Astrocyte (in vitro differentiated cells and primary cell): ENCODE data around the gene DGKH. TPM values are rescaled to one million over a fixed set of nuclear protein-coding genes. Genes with fewer than 3 reads are reported as not detected.
"Not testable (repeated sequence)": the region's sequence is repeated elsewhere in the genome, so short reads cannot be mapped to it uniquely, and the experiment has no call there.

Experiments
- DNase-seq: peaks from one replicate; pipeline ENCODE4 v3.0.0-alpha.2; 2010; ENCODE audit warnings: low read depth
- FAIRE-seq: peaks from 2 replicates; lab custom pipeline; 2011; peaks lifted over from hg19 to GRCh38; lab: Jason Lieb, UNC
- H2AFZ ChIP-seq: 2 replicates; pipeline ENCODE4 v1.6.0; 2012; ENCODE audit warnings: low read depth, low read length, inconsistent platforms
- H3K27ac ChIP-seq: 2 replicates; pipeline ENCODE4 v1.5.1; 2011; ENCODE audit warnings: low read depth, low read length, inconsistent platforms
- H3K27me3 ChIP-seq: 2 replicates; pipeline ENCODE4 v1.6.0; 2011; ENCODE audit warnings: low read length, inconsistent platforms; ENCODE audit not compliant: insufficient read depth
- H3K36me3 ChIP-seq: 2 replicates; pipeline ENCODE4 v1.5.1; 2011; ENCODE audit warnings: low read length, inconsistent platforms; ENCODE audit not compliant: insufficient read depth
- H3K4me1 ChIP-seq: 2 replicates; pipeline ENCODE4 v1.5.1; 2011; ENCODE audit warnings: low read length, inconsistent platforms; ENCODE audit not compliant: insufficient read depth
- H3K4me2 ChIP-seq: 2 replicates; pipeline ENCODE4 v1.6.0; 2012; ENCODE audit warnings: low read length, inconsistent platforms
- H3K4me3 ChIP-seq: 2 replicates; pipeline ENCODE4 v1.5.1; 2011; ENCODE audit warnings: low read depth, mild to moderate bottlenecking, low read length, inconsistent platforms; ENCODE audit not compliant: insufficient read depth
- H3K79me2 ChIP-seq: 2 replicates; pipeline ENCODE4 v1.6.0; 2012; ENCODE audit warnings: mild to moderate bottlenecking, low read length, inconsistent platforms; ENCODE audit not compliant: insufficient read depth
- H3K9ac ChIP-seq: 2 replicates; pipeline ENCODE4 v1.6.0; 2012; ENCODE audit warnings: mild to moderate bottlenecking, low read length, inconsistent platforms
- H3K9me3 ChIP-seq: 2 replicates; pipeline ENCODE4 v1.5.1; 2012; ENCODE audit warnings: low read depth, mild to moderate bottlenecking, low read length, inconsistent platforms; ENCODE audit not compliant: insufficient read depth
- H4K20me1 ChIP-seq: 2 replicates; pipeline ENCODE4 v1.6.0; 2012; ENCODE audit warnings: low read length, inconsistent platforms; ENCODE audit not compliant: insufficient read depth
- H3K27ac Mint-ChIP-seq: one replicate; pipeline ENCODE4 v1.8.0; 2021; ENCODE audit warnings: mild to moderate bottlenecking, mixed read lengths; ENCODE audit not compliant: unreplicated experiment
- H3K27me3 Mint-ChIP-seq: one replicate; pipeline ENCODE4 v1.8.0; 2021; ENCODE audit warnings: low read depth, mixed read lengths; ENCODE audit not compliant: unreplicated experiment
- H3K36me3 Mint-ChIP-seq: one replicate; pipeline ENCODE4 v1.8.0; 2021; ENCODE audit warnings: low read depth, mixed read lengths; ENCODE audit not compliant: unreplicated experiment
- H3K4me1 Mint-ChIP-seq: one replicate; pipeline ENCODE4 v1.8.0; 2021; ENCODE audit warnings: low read depth, mixed read lengths; ENCODE audit not compliant: unreplicated experiment
- H3K4me3 Mint-ChIP-seq: one replicate; pipeline ENCODE4 v1.8.0; 2021; ENCODE audit warnings: mild to moderate bottlenecking, moderate library complexity, mixed read lengths; ENCODE audit not compliant: unreplicated experiment
- H3K9me3 Mint-ChIP-seq: one replicate; pipeline ENCODE4 v1.8.0; 2021; ENCODE audit warnings: mild to moderate bottlenecking, mixed read lengths; ENCODE audit not compliant: unreplicated experiment
- EZH2 ChIP-seq: IDR thresholded peaks from 2 replicates; pipeline ENCODE4 v1.6.1; 2012; ENCODE audit warnings: mild to moderate bottlenecking, low read length, inconsistent platforms; ENCODE audit not compliant: insufficient read depth
- total RNA-seq: library from RNA; stranded (reverse); gene quantifications from 2 replicates; pipeline ENCODE4 v1.2.1, GENCODE V29; 2021
- TF ChIP-seq, protein P1 (sequence below): IDR thresholded peaks from 2 replicates; pipeline ENCODE4 v1.5.1; 2011; ENCODE audit warnings: low read depth, mild to moderate bottlenecking, inconsistent platforms, low read length, moderate library complexity; ENCODE audit not compliant: insufficient read depth

Gene DGKH
- total RNA-seq, 1 donor from 2014 or later, result 16.4 TPM

DNA sequence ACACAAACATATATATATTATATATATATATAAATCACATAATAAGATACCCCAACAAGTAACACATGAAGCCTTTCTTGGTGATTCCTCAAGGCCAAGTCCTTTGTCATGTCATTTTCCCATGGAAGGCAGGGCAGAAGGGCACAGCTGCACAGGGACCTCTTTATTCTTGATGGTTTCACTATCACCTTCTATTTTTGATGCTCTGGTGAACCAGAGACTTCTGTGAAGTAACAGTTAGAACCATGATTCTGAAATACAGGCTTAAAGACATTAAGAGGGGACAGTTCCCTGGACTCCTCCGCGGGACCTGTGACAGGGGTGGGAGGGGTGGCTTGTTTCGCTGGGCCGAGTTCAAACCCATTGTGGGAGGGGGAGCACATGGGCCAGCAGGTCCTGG, 104.0 kb downstream of the DGKH start:
- no peaks in the 10 kb centered on the region for H3K79me2 ChIP-seq
- no peak overlapping the region for H2AFZ ChIP-seq
- Mint-ChIP-seq H3K36me3 (peaks cover 3% of the 10 kb centered on the region), H3K9me3 (no peaks in the 10 kb centered on the region), H3K27me3 (no peaks in the 10 kb centered on the region), H3K27ac (peak overlapping the region; percentile 50), H3K4me3 (no peak overlapping the region), H3K4me1 (peaks cover 21% of the 10 kb centered on the region)
- H3K27me3 ChIP-seq, result no peaks in the 10 kb centered on the region
- peaks cover 10% of the 10 kb centered on the region for H4K20me1 ChIP-seq
- FAIRE-seq (no peak), DNase-seq (no peak)
- no peak overlapping the region for H3K4me3 ChIP-seq
- H3K4me2 ChIP-seq, result no peak overlapping the region
- H3K9ac ChIP-seq, result no peak overlapping the region
- no peaks in the 10 kb centered on the region for H3K9me3 ChIP-seq
- H3K27ac ChIP-seq, result no peak overlapping the region
- no peaks in the 10 kb centered on the region for H3K4me1 ChIP-seq
- peaks cover 4% of the 10 kb centered on the region for H3K36me3 ChIP-seq
- TF ChIP-seq EZH2, result no peak
- TF ChIP-seq, protein P1, sequence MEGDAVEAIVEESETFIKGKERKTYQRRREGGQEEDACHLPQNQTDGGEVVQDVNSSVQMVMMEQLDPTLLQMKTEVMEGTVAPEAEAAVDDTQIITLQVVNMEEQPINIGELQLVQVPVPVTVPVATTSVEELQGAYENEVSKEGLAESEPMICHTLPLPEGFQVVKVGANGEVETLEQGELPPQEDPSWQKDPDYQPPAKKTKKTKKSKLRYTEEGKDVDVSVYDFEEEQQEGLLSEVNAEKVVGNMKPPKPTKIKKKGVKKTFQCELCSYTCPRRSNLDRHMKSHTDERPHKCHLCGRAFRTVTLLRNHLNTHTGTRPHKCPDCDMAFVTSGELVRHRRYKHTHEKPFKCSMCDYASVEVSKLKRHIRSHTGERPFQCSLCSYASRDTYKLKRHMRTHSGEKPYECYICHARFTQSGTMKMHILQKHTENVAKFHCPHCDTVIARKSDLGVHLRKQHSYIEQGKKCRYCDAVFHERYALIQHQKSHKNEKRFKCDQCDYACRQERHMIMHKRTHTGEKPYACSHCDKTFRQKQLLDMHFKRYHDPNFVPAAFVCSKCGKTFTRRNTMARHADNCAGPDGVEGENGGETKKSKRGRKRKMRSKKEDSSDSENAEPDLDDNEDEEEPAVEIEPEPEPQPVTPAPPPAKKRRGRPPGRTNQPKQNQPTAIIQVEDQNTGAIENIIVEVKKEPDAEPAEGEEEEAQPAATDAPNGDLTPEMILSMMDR, result no peak

DNA sequence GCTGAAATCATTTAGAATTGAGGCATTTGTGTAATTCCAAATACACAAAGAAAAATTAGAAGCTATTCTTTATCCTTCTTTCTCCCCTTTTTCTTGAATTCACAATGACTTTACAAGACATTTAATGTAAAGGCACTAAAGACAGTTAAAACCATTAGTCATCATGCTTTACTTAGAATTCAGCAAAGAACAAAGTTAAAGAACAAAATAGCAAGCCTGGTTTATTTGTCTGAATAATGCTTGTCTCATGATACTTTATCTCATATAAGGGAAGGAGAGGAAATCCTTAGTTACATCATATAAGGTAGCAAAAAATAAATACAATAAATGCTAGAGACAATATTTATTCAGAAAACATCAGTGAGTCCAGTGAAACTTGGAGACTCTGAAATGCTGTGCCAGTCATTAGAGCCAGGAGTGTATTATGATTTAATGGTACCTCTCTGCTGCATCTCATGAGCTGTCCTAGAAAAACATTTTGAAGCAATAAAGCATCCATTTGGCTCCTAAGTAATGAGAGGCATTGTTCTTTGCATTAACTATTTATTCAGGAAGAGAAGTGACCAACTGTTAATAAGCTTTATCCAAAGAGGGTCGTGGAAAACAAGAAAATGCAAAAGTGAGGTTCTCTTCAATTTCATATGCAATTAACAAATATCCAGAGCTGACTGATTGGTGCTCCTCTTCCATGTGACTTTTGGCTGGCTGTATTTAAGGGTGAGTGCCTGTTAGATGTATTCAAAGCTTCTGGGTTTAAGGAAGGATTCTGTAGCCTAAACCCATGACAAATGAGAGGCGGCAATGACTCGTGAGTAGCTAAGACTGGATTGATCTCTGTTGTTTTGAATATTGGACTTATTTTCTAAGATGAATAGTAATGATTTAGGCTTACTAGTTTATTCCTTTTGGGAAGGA, 105.0 kb downstream of the DGKH start:
- H3K36me3 ChIP-seq, result peaks cover 4% of the 10 kb centered on the region
- H3K79me2 ChIP-seq, result no peaks in the 10 kb centered on the region
- peaks cover 6% of the 10 kb centered on the region for H4K20me1 ChIP-seq
- DNase-seq (no peak), FAIRE-seq (no peak)
- no peaks in the 10 kb centered on the region for H3K27me3 Mint-ChIP-seq
- no peak overlapping the region for H2AFZ ChIP-seq
- peaks cover 16% of the 10 kb centered on the region for H3K4me1 Mint-ChIP-seq
- H3K4me3 Mint-ChIP-seq, result no peak overlapping the region
- peaks cover 6% of the 10 kb centered on the region for H3K36me3 Mint-ChIP-seq
- H3K4me1 ChIP-seq, result no peaks in the 10 kb centered on the region
- TF ChIP-seq EZH2, result no peak
- TF ChIP-seq, protein P1, result no peak
- no peak overlapping the region for H3K4me3 ChIP-seq
- no peaks in the 10 kb centered on the region for H3K9me3 Mint-ChIP-seq
- no peaks in the 10 kb centered on the region for H3K9me3 ChIP-seq
- H3K27ac ChIP-seq, result no peak overlapping the region
- no peak overlapping the region for H3K4me2 ChIP-seq
- H3K9ac ChIP-seq, result no peak overlapping the region
- no peaks in the 10 kb centered on the region for H3K27me3 ChIP-seq
- no peak overlapping the region for H3K27ac Mint-ChIP-seq

DNA sequence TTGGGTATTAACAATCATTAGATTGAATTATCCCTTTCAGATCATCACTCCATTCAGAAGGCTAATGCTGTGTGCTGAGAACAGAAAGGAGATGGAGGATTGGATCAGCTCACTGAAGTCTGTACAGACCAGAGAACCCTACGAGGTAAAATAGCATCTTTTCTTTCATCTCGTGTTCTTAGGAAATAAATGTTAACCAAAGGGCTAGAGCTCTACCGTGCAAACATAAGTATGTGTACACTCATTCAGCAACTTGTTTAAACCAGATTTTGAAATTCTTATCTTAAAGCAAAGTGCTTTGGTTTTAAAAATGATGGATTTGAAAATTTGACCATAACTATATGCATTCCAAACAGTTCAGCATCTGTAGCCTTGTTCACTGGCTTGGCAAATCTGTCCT, 106.8 kb downstream of the DGKH start:
- no peak overlapping the region for H3K4me3 ChIP-seq
- no peak for DNase-seq
- H3K27ac ChIP-seq, result no peak overlapping the region
- no peak overlapping the region for H3K9ac ChIP-seq
- no peaks in the 10 kb centered on the region for H3K9me3 ChIP-seq
- no peak for FAIRE-seq
- no peaks in the 10 kb centered on the region for H3K27me3 Mint-ChIP-seq
- no peak for TF ChIP-seq EZH2
- TF ChIP-seq, protein P1, result no peak
- H3K36me3 ChIP-seq, result peaks cover 11% of the 10 kb centered on the region
- no peak overlapping the region for H2AFZ ChIP-seq
- H3K27me3 ChIP-seq, result no peaks in the 10 kb centered on the region
- no peaks in the 10 kb centered on the region for H3K79me2 ChIP-seq
- no peak overlapping the region for H3K27ac Mint-ChIP-seq
- H3K4me2 ChIP-seq, result no peak overlapping the region
- no peaks in the 10 kb centered on the region for H3K9me3 Mint-ChIP-seq
- peaks cover 7% of the 10 kb centered on the region for H3K36me3 Mint-ChIP-seq
- peaks cover 14% of the 10 kb centered on the region for H3K4me1 Mint-ChIP-seq
- peaks cover 6% of the 10 kb centered on the region for H4K20me1 ChIP-seq
- H3K4me1 ChIP-seq, result no peaks in the 10 kb centered on the region
- no peak overlapping the region for H3K4me3 Mint-ChIP-seq

DNA sequence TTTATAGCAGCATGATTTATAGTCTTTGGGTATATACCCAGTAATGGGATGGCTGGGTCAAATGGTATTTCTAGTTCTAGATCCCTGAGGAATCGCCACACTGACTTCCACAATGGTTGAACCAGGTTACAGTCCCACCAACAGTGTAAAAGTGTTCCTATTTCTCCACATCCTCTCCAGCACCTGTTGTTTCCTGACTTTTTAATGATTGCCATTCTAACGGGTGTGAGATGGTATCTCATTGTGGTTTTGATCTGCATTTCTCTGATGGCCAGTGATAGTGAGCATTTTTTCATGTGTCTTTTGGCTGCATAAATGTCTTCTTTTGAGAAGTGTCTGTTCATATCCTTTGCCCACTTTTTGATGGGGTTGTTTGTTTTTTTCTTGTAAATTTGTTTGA, 114.9 kb downstream of the DGKH start:
- not testable (repeated sequence) for H3K79me2 ChIP-seq, DNase-seq

More for the DNA sequence above, 114.9 kb downstream of the DGKH start:
- H3K4me3 ChIP-seq, H4K20me1 ChIP-seq, H3K4me1 ChIP-seq, H3K9ac ChIP-seq, H3K27me3 ChIP-seq, H3K4me2 ChIP-seq, H3K9me3 Mint-ChIP-seq, FAIRE-seq, H3K27ac ChIP-seq, H3K27me3 Mint-ChIP-seq, H3K9me3 ChIP-seq, H3K27ac Mint-ChIP-seq, H3K4me1 Mint-ChIP-seq, H2AFZ ChIP-seq, H3K4me3 Mint-ChIP-seq: not testable (repeated sequence)
- peaks cover 19% of the 10 kb centered on the region for H3K36me3 ChIP-seq
- H3K36me3 Mint-ChIP-seq, result peaks cover 14% of the 10 kb centered on the region
